ENCODE data around the gene MPRIP. TPM values are rescaled to one million over a fixed set of nuclear protein-coding genes. Genes with fewer than 3 reads are reported as not detected.

Gene MPRIP
- total and polyA plus RNA-seq, 2 donors (not counting 3 experiments of a cell fraction or from before 2014, with no cell fraction given): 94.6 to 246 TPM

DNA sequence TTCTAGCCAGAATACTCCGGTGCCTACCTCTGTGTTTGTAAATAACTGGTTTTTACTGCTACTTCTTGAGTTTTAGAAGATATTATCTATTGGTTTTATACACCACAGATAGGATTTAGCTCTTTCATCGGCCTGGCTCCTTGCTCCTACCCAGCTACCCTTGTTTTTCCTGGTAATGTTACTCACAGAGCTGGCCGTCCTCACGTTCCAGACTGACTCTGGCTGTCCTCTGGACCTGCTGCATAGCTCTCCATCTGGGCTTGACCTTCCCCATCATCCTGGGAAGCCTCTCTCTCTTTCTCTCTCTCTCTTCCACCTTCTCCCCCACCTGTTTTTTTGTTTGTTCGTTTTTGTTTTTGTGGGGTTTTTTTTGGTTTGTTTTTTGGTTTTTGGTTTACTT lies 51.5 kb downstream of the MPRIP start:
- TF ChIP-seq MYC (IDR thresholded peaks at IDR 0.05; ENCODE audit: low read depth, low read length) (no peak), POLR2A (IDR thresholded peaks at IDR 0.05; ENCODE audit: low read depth, low read length) (no peak), JUN (IDR thresholded peaks at IDR 0.05; ENCODE audit: borderline replicate concordance, insufficient read depth, insufficient read length, low read depth) (no peak), FOS (IDR thresholded peaks at IDR 0.05; ENCODE audit: borderline replicate concordance, insufficient read depth, low read length) (no peak), POLR2AphosphoS5 (IDR thresholded peaks at IDR 0.05; ENCODE audit: insufficient read depth, low read depth, low read length) (no peak), GATA2 (IDR thresholded peaks at IDR 0.05; ENCODE audit: insufficient read depth, insufficient read length, low read depth, low read length) (no peak), EZH2 (IDR thresholded peaks at IDR 0.05; ENCODE audit: borderline replicate concordance, low read depth, low read length, severe bottlenecking) (no peak)
- TF ChIP-seq, protein P1, sequence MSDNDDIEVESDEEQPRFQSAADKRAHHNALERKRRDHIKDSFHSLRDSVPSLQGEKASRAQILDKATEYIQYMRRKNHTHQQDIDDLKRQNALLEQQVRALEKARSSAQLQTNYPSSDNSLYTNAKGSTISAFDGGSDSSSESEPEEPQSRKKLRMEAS (IDR thresholded peaks at IDR 0.05; ENCODE audit: insufficient read depth, insufficient read length): no peak
- TF ChIP-seq, protein P2, sequence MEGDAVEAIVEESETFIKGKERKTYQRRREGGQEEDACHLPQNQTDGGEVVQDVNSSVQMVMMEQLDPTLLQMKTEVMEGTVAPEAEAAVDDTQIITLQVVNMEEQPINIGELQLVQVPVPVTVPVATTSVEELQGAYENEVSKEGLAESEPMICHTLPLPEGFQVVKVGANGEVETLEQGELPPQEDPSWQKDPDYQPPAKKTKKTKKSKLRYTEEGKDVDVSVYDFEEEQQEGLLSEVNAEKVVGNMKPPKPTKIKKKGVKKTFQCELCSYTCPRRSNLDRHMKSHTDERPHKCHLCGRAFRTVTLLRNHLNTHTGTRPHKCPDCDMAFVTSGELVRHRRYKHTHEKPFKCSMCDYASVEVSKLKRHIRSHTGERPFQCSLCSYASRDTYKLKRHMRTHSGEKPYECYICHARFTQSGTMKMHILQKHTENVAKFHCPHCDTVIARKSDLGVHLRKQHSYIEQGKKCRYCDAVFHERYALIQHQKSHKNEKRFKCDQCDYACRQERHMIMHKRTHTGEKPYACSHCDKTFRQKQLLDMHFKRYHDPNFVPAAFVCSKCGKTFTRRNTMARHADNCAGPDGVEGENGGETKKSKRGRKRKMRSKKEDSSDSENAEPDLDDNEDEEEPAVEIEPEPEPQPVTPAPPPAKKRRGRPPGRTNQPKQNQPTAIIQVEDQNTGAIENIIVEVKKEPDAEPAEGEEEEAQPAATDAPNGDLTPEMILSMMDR (IDR thresholded peaks at IDR 0.05; ENCODE audit: extremely low read depth in 1 of 2, insufficient read depth in 1 of 2, low read depth in 1 of 2, low read length in 2 of 2): no peak
- ChIA-PET POLR2A (interaction anchor here (0.7 kb wide), 1 partner anchor 62 kb away, joined by 3 read pairs; no protein-coding TSS in a partner anchor), CTCF (interaction anchor here (1.2 to 1.3 kb wide), 2 partner anchors 9 to 20 kb away, joined by 3 read pairs; no protein-coding TSS in a partner anchor)
- Histone ChIP-seq H3K4me3 (replicated peaks in 1 of 3; ENCODE audit: insufficient read depth in 1 of 3, low read depth in 1 of 3, low read length in 3 of 3) (no peak overlapping the region), H3K27me3 (ENCODE audit: control insufficient read depth in 2 of 2, insufficient read depth in 2 of 2, low read length in 2 of 2) (no peaks in the 10 kb centered on the region), H3K9me3 (replicated peaks; ENCODE audit: control insufficient read depth, insufficient read depth, low read length) (no peaks in the 10 kb centered on the region), H3K4me2 (ENCODE audit: insufficient read depth, low read length) (no peak overlapping the region), H2AFZ (ENCODE audit: low read depth, low read length) (no peak overlapping the region), H3K36me3 (ENCODE audit: control insufficient read depth in 2 of 2, extremely low read depth in 1 of 2, insufficient read depth in 2 of 2, low read length in 2 of 2) (peaks cover 3 to 24% of the 10 kb centered on the region in 2 experiments), H3K9me1 (replicated peaks; ENCODE audit: control insufficient read depth, extremely low read depth, insufficient read depth, low read length) (no peaks in the 10 kb centered on the region), H3K79me2 (ENCODE audit: control insufficient read depth, insufficient read depth, low read length) (peaks cover 90% of the 10 kb centered on the region), H3K4me1 (ENCODE audit: control insufficient read depth, extremely low read depth, insufficient read depth, low read length) (no peaks in the 10 kb centered on the region), H4K20me1 (replicated peaks; ENCODE audit: control insufficient read depth, extremely low read depth, insufficient read depth, low read length) (peaks cover 9% of the 10 kb centered on the region), H3K9ac (replicated peaks; ENCODE audit: extremely low read depth, insufficient read depth, low read length) (no peak overlapping the region), H3K27ac (ENCODE audit: insufficient read depth, low read depth, low read length) (no peak overlapping the region)
- no TSS peak for BruUV-seq (replicated peaks)
- intact Hi-C loops (cut with micrococcal nuclease) (no loop called here), dilution Hi-C loops (cut with MboI; ENCODE audit: extremely low pct_ligation_motif_present, low sequenced_read_pairs) (no loop called here)
- FAIRE-seq (no peak), DNase-seq (ENCODE audit: low read depth, low spot score) (no peak)

Data from endothelial cell of umbilical vein (primary cell).